ENCODE measurements around the gene SSU72.

- TF ChIP-seq CTCF (IDR thresholded peaks at IDR 0.05; ENCODE audit: poor library complexity, severe bottlenecking) = no peak
- TF ChIP-seq EZH2 (IDR thresholded peaks at IDR 0.05; ENCODE audit: borderline replicate concordance, insufficient read depth, low read length, poor library complexity, severe bottlenecking) = no peak
- no peak for TF ChIP-seq MXI1 (conservative IDR thresholded peaks at IDR 0.05; ENCODE audit: poor library complexity, severe bottlenecking)
- TF ChIP-seq EP300 (conservative IDR thresholded peaks at IDR 0.05; ENCODE audit: poor library complexity, severe bottlenecking) = no peak
Measured at GRCh38 chr1:1528301-1529267, 46.1 kb downstream of the SSU72 start.

Data from neural cell (in vitro differentiated cells).